Left ventricle myocardium superior (tissue), 1 donor: Measurements from ENCODE around the gene ATP6V1F. TPM values are rescaled to one million over a fixed set of nuclear protein-coding genes. Genes with fewer than 3 reads are reported as not detected.

Experiments used
- ATAC-seq: fragments of 200-7000 bp; cut with Tn5 transposase; one replicate; pipeline ENCODE4 v1.9.1; 2020; ENCODE audit warnings: mild to moderate bottlenecking, moderate library complexity
- DNase-seq: peaks from one replicate; pipeline ENCODE4 v3.0.0-alpha.2; 2020
- intact Hi-C: fragments of 100-400 bp; cut with micrococcal nuclease; formaldehyde crosslinking; loops from one replicate; pipeline ENCODE4 v1.11.0; 2022
- long read RNA-seq: library from polyadenylated mRNA; unstranded; transcript quantifications from one replicate; pipeline ENCODE4 v2.0.0, GENCODE V29; 2021
- total RNA-seq: library from RNA; stranded (reverse); fragmentation: NEBNext Ultra II Directional; extraction: Animal tissue kit (Norgen Biotek cat#: 25700); gene quantifications from one replicate; pipeline ENCODE4 v1.2.1, GENCODE V29; 2021
- donor health status: DM: no; HTN: yes; CAD: no; lungs with severe emphysema.

The ATP6V1F gene
- total RNA-seq, result 115 TPM
- long read RNA-seq, transcript ATP6V1F-201 (2 exons, 704 nt), result major isoform, 74 of 79 reads
- long read RNA-seq, partial matches to known transcripts, result 5 of 79 reads
- long read RNA-seq, other reads (novel, unspliced or antisense), result 0 of 79 reads

GRCh38 chr7:128862571-128863432 lies at the start of gene ATP6V1F:
Gene ATP6V1F (plus strand): TSS chr7:128862856. CDS start chr7:128862905, 49 bp downstream.
- peak; percentile 73 for ATAC-seq
- DNase-seq, result peak; percentile 99
- intact Hi-C loops, result no loop called here

GRCh38 chr7:128814499-128814898 lies 48.2 kb upstream of the ATP6V1F start:
- DNase-seq (no peak), ATAC-seq (no peak)
- intact Hi-C loops, result no loop called here

GRCh38 chr7:128815289-128815942 lies 47.2 kb upstream of the ATP6V1F start:
- intact Hi-C loops, result no loop called here
- no peak for DNase-seq
- peak; percentile 25 for ATAC-seq

GRCh38 chr7:128818694-128819093 lies 44.0 kb upstream of the ATP6V1F start:
- no peak for ATAC-seq
- intact Hi-C loops, result no loop called here
- DNase-seq, result no peak

GRCh38 chr7:128821724-128822123 lies 40.9 kb upstream of the ATP6V1F start:
- intact Hi-C loops, result no loop called here
- ATAC-seq (peak; percentile 42), DNase-seq (no peak)

GRCh38 chr7:128826512-128826911 lies 36.1 kb upstream of the ATP6V1F start:
- DNase-seq (no peak), ATAC-seq (no peak)
- intact Hi-C loops, result no loop called here

GRCh38 chr7:128826916-128827247 lies 35.8 kb upstream of the ATP6V1F start:
- intact Hi-C loops, result no loop called here
- ATAC-seq (no peak), DNase-seq (no peak)

GRCh38 chr7:128827248-128827958 lies 35.3 kb upstream of the ATP6V1F start:
- intact Hi-C loops, result no loop called here
- peak; percentile 82 for DNase-seq
- ATAC-seq, result peak; percentile 65

GRCh38 chr7:128827971-128828711 lies 34.5 kb upstream of the ATP6V1F start:
- ATAC-seq (peak; percentile 48), DNase-seq (peak; percentile 81)
- intact Hi-C loops, result no loop called here

GRCh38 chr7:128829391-128830166 lies 33.1 kb upstream of the ATP6V1F start:
- intact Hi-C loops, result no loop called here
- no peak for ATAC-seq
- DNase-seq, result peak; percentile 73

GRCh38 chr7:128830231-128831177 lies 32.2 kb upstream of the ATP6V1F start, which contains the start of gene FLNC:
Gene FLNC (plus strand): TSS chr7:128830406. CDS start chr7:128830638, 232 bp downstream.
- DNase-seq (peak; percentile 80), ATAC-seq (peak; percentile 21)
- intact Hi-C loops, result no loop called here

- intact Hi-C loops, result no loop called here
- DNase-seq (peak; percentile 84), ATAC-seq (peak; percentile 35)
Observed at GRCh38 chr7:128831178-128831993, 31.3 kb upstream of the ATP6V1F start.

- DNase-seq (peak; percentile 74), ATAC-seq (peak; percentile 18)
- intact Hi-C loops, result no loop called here
Observed at GRCh38 chr7:128831994-128832879, 30.4 kb upstream of the ATP6V1F start.

GRCh38 chr7:128832880-128833147 lies 29.8 kb upstream of the ATP6V1F start:
- intact Hi-C loops, result no loop called here
- DNase-seq (no peak), ATAC-seq (no peak)

- DNase-seq (peak; percentile 75), ATAC-seq (peak; percentile 19)
- intact Hi-C loops, result no loop called here
Observed at GRCh38 chr7:128833148-128833945, 29.3 kb upstream of the ATP6V1F start.
